Measurements from ENCODE around the gene RNFT2.
"Not testable (repeated sequence)": the region's sequence is repeated elsewhere in the genome, so short reads cannot be mapped to it uniquely, and the experiment has no call there.

RNFT2 gene

GRCh38 chr12:116710370-116711150, 27.6 kb upstream of the RNFT2 start:
- DNase-seq = no peak

- no peak for DNase-seq
Measured at GRCh38 chr12:116712458-116713303, 25.4 kb upstream of the RNFT2 start.

DNA sequence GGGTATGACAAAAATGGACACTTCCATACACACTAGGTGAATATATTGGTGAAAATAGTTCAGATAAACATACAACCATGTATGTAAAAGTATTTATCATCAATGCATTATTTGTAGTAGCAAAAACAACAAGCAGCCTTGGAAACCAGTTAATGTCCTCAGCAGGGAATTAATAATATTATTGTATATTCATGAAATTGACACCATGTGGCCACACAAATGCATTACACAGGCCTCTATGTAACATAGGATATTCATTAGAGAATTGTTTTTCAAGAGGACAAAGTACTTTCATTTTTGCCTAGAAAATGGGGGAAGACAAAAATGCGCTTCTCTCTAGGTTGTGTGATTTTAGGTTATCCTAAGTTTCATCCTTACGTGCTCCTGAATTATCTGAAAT, 24.6 kb upstream of the RNFT2 start:
- DNase-seq = no peak

DNA sequence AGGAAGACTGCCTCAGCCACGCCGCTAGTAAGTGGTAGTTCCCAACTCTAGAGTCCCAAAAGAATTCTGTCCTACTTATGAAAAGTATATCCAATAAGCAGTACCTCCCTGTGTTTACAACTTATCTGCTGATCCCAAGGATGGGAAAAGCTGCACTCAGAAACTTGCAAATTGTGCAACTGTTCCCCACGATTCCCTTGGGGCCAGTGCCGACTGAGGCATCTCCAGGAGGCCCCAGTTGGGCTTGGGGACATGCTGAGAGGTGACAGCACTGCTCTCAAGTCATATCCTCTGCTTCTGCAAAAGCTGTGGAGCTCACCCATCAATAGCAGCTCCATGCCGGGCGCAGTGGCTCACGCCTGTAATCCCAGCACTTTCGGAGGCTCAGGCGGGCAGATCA, 23.9 kb upstream of the RNFT2 start:
- no peak for DNase-seq

GRCh38 chr12:116717466-116718437, 20.4 kb upstream of the RNFT2 start:
- DNase-seq = no peak

DNA sequence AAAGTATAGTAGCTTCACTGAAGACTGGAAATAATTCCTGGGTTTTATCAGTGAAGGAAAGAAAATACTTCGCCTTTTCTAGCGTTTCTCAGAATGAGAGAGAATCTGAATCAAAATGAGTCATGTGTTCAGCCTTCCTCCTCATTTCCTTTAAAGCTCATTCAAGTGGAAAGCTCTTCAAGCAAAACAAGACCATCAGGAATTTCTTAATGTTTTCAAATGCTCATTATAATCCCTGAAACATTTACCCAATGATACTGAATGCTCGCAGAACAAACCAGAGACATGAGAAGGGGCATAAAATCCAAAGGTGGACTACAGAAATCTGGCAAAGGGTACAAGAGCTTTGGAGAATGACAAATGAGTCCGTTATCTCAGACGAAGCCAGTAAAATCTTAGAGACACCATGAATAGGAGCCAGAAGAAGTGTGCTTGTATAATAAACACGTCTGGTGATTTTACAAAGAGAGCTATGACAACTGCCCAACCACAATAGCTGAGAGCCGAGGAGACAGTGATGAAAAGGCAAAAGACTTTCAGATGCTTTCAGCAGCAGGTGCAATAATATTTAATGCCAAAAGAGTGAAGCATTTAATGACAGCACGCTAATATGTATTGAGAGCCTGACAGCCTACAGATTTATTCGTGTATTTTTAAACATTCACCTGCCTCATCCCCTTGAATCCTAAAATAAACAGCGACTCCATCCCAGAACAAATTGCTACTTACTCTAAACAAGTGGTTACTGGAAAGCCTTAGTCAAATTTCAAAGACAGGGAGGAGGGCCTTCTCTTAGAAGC, 19.3 kb upstream of the RNFT2 start:
- DNase-seq = no peak

- DNase-seq = no peak
Measured at GRCh38 chr12:116719731-116720528, 18.2 kb upstream of the RNFT2 start.

GRCh38 chr12:116722245-116722644, 15.9 kb upstream of the RNFT2 start:
- no peak for DNase-seq

DNA sequence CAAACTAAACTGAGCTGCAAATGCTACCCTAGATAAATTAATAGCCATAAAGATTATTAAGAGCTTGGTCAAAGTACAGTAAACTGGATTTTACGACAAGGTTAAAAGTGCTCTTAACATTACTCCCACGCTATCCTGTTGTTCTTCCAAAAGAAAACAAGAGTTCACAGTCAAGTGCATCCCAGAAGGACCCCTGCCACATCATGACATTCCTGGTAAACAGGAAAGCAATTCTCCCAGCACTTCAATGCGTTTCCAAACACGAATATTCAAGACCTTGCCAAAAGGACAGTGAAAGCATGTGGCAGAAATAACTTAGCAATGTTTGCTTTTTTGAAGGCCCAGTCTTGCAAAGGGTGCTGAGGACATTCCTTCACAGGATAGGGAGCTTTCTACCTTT, 11.4 kb upstream of the RNFT2 start:
- no peak for DNase-seq

DNA sequence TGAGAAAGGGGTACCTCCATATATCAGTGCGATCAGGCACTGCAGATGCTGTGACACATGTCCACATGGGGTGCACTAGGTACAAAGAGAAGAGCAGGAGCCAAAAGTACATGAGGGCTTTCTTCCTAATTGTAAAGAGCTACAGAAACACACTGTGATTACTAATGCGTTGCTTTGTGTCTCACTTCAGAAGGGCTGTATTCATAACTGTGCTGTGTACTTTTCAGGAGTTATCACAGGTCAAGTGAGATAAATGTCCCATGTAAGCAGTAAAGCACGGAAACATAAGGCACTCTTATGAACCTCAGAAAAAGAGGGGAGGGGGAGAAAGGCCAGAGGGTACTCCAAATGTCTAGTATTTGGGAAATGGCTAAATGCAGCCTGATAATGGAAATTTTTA, 10.9 kb upstream of the RNFT2 start:
- DNase-seq = no peak

- DNase-seq = peak in 1 of 2 experiments; percentile 53
Measured at GRCh38 chr12:116727891-116728290, 10.2 kb upstream of the RNFT2 start.

DNA sequence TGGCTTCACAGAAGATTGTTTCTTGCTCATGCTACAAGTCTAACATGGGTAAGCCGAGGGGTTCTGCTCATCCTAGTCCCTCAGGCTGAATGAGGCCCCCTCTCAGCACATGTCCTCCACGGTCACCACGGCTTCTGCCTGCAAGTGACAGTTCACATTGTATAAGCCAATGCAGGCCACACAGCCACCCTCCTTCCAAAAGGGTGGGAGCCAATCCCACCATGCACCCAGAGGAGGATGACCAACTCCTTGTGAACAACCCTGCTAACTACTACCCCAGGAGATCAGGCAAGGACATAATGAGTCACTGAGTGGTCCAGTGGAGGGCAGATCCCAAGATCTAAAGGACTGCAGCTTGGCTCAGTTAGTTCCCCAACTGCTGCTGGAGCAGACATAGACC, 6.3 kb upstream of the RNFT2 start:
- DNase-seq = no peak

DNA sequence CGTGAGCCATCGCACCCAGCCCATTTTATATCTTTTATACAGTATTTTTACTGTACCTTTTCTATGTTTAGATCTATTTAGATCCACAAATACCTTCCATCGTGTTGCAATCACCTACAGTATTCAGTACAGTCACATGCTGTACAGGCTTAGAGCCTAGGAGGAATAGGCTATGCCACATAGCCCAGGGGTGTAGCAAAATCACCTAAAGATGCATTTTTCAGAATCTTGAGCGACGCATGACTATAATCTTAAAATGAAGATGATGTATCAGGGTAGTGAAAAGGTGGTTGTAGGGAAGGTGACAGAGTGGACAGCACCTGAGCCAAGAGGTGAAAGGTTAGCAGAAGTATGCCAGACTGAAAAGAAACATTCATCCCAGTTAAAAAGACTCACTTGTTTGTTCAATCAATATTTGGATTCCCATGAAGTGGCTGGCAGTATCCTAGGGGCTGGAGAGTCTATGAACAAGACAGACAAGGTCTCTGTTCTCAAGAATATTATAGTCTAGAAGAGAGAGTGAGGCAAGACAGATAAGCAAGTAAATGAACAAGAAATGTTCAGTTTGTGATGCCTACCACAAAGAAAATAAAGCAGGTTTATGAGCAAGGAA, 3.9 kb upstream of the RNFT2 start:
- DNase-seq = no peak

DNA sequence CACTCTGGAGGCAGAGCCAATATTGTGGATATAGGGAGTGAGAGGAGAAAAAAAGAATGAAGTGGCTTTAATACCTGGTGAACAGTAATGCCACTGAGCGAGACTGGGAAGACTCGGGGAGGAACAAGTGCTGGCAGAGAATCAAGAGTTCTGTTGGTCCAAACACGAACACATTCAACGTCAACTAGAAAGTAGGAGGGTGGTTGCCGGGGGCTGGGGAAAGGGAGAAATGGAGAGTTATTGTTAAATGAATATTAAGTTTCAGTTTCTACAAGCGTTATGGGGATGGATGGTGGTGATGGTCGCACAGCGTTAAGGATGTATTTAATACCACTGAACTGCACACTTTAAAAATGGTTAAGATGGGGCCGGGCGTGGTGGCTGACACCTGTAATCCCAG, 3.0 kb upstream of the RNFT2 start:
- DNase-seq = no peak

DNA sequence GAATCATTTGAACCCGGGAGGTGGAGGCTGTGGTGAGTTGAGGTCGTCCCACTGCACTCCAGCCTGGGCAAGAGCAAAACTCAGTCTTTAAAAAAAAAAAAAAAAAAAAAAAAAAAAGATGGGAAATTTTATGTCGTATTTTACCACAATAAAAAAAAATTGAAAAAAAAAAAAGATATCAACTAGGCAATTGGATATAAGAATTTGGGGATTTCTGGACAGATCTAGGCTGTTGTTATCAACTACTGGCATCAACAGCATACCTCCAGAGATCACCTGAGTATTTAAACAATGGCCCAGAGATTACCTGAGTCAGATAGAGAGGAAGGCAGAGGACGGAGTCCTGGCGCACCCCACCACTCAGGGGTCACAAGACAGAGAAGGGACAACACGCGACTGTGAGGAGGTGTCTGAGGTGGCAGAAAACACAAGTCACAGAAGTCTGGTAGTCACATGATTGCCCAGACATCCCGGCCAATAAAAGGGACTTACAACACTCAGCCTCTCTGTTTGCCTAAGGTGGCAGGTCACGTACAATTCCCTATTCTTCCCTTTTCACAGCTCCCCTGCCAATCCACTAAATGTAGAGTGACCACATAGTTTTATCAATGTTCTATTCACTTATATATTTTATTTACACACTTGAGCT, 2.0 kb upstream of the RNFT2 start:
- no peak for DNase-seq

GRCh38 chr12:116736962-116737773, 947 bp upstream of the RNFT2 start:
- DNase-seq = no peak

DNA sequence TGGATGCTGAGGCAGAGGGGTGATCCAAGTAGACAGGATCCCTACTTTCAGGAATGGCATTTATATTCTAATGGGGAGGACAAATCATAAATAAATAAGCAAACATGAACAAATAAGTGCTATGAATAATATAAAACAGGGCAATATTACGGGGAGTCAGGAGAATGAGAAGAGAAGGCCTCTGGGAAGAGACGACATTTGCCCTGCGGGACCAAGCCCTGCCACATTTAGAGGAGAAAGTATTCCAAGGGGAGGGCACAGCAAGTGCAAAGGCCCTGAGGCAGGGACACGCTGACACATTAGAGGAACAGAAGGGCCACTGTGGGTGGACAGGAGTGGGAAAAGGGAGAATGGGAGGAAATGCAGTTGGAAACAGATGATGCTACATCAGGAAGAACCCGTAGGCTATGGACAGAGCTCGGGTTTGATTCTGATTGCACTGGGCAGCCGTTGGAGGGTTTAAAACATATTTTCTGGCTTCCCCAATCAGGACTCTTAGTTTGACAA, 1.3 kb downstream of the RNFT2 start:
- no peak for DNase-seq

DNA sequence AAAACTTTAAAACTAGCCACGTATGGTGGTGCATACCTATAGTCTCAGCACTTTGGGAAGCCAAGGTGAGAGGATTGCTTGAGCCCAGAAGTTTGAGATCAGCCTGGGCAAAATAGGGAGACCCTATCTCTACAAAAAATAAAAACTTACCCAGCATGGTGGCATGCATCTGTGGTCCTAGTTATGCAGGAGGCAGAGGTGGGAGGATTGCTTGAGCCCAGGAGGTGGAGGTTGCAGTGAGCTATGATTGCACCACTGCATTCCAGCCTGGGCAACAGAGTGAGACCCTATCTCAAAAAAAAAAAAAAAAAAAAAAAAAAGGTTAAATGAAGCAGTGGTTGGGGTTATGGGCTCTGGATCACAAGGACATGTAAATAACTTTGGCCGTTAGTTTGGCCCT, 4.7 kb downstream of the RNFT2 start:
- not testable (repeated sequence) for DNase-seq

- DNase-seq = no peak
Measured at GRCh38 chr12:116744766-116745165, 6.7 kb downstream of the RNFT2 start.
